GM19463 (cell line): ENCODE measurements around the gene PTPRH.
"Not testable (repeated sequence)": the region's sequence is repeated elsewhere in the genome, so short reads cannot be mapped to it uniquely, and the experiment has no call there.

Experiments used
- ATAC-seq: cut with Tn5 transposase; IDR thresholded peaks from one replicate; pipeline ENCODE4 v1.9.1; 2021; ENCODE audit warnings: mild to moderate bottlenecking, moderate library complexity; ENCODE audit not compliant: unreplicated experiment

The PTPRH gene

DNA sequence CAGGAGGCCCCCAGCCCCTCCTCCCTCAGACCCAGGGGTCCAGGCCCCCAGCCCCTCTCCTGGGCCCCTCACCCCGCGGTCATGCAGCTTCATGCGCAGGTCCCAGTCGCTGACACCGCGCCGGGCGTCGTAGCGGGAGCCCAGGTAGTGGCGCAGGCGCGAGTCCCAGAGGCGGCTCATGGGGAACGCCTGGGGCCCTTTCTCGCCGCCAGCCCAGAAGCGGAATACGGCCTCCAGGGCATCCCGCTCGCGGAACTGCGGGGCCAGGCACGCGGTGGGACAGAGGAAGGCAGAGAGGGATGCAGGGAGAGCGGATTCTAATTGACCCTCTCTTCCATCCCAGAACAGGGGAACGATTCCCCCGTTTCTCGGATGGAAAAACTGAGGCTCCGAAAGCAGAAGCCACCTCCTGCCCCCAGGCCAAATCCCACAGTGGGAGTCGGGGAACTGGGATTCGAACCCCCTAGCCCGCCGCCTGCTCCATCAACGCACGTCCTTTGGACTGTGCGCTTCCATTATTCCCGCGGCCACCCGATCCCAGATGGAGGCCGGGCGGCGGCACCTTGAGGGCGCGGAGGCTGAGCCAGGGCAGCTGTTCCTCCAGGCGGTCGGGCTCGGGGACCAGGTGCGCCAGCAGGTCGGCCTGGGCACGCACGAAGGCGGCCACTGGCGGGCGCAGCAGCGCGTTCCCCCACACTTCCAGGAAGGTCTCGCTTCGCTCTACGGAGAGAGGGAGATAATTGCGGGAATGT is 47.6 kb downstream of the PTPRH start:
- no peak for ATAC-seq

DNA sequence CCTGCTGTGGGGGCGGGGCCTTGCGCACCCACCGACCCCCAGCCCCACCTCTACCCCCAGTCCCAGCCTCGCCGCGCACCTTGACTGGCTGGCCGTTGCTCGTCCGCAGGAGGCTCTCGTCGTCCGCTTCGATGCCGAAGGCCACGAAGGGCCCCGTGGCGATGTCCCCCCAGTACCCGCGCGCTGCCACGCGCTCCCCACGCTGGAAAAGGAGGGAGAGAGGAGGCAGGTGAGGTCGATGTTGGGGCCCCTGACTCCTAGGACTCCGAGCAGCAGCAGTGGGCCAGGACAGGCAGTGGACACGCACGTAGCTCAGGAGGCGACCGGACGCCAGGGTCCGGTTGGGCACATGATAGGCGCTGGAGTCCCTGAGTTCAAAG is 48.3 kb downstream of the PTPRH start:
- ATAC-seq: peak; percentile 17

DNA sequence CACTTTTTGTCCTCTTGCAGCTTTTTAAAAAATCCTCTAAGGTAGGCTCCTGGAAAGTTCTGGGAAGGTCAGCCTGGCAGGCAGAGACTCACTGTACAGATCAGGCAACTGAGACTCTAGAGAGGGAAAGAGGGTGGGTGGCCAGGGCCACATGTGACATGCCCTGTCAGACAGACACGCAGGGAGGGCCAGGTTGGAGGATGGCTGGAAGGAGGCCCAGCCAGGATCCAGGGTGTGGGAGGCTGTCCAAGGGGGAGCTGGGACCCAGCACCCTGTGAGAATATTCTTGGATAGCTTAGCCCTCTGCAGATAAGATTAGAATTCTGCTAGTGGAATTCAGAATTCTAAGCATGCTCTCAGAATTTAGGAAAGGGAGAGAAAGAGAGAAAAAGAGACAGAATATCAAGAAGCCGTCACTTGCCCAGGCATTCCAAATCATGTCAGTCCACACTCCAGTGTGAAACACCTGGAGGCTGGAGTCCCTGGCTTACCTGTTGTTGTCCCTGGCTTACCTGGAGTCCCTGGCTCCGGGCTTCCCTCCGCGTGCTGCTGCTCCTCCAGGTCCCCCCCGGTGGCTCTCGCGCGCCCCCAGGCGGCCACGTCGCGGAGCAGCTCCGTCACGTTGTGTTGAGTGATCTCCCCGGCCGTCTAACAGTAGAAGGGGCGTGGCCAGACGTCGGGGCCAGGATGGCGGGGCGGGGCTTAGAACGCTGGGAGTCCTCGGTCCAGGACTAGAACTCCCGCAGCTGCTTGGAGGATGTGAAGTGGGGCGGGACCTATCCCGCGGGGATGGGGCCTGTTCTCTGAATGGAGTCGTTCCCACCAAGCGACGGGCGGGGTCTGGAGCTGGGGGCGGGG is 48.9 kb downstream of the PTPRH start:
- ATAC-seq: peak; percentile 68

DNA sequence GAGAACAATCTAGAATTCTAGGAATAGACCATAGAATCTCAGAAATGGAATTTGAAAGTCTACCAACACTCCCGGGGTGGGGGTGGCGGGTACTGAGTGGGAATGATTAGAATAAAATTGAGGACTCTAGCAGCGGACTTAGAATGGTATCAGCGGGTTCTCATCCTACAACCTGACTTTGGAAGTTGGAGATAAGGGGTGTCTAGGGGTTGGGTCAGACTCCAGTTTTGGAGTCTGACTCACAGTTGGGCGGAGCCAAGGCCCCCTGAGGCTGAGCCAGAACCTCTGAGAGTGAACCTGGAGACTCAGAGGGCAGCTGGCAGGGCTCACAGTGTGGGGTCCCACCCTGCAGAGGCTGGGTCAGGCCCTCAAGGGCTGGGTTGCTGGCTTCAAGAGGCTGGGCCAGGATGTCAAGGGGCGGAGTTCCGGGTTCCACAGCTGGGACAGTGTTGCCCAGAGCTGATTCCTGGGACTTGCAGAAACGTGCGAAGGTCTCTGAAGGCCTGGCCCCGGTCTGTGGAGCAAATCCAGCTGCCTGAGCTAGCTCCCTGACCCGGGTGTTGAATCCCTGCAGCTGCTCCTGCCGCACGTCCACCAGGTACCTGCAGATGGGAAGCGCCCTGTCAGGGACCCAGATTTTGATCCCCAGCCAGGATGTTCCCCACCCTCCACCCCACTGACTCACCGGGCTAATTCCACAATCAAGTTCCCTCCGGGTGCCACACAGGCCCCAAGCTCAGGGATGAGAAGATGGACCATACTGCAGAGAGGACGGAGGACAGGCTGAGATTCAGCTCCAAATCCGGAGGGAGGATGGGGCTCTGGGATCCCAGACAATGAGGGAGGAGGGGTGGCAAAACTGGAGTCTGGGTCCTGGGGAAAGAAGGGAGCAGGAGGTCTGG is 50.2 kb downstream of the PTPRH start:
- no peak for ATAC-seq

DNA sequence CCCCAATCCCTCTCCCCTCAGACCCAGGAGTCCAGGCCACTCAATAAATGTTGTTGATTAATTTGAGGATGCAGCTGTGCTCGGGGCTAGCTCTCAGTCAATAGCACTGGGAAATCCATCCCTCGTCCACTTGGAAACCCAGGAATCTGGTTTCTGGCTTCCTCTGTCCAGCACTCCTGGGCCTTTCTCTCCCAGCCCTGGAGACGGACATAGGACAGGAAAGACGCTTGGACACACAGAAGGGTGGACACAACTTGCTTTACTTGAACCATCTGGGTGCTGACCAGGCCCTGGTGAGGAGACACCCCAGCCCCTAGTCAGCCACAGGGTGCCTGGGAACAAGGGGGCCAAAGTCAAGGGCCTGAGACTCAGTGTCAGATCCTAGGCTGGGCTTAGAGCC is 50.9 kb downstream of the PTPRH start:
- ATAC-seq: no peak

DNA sequence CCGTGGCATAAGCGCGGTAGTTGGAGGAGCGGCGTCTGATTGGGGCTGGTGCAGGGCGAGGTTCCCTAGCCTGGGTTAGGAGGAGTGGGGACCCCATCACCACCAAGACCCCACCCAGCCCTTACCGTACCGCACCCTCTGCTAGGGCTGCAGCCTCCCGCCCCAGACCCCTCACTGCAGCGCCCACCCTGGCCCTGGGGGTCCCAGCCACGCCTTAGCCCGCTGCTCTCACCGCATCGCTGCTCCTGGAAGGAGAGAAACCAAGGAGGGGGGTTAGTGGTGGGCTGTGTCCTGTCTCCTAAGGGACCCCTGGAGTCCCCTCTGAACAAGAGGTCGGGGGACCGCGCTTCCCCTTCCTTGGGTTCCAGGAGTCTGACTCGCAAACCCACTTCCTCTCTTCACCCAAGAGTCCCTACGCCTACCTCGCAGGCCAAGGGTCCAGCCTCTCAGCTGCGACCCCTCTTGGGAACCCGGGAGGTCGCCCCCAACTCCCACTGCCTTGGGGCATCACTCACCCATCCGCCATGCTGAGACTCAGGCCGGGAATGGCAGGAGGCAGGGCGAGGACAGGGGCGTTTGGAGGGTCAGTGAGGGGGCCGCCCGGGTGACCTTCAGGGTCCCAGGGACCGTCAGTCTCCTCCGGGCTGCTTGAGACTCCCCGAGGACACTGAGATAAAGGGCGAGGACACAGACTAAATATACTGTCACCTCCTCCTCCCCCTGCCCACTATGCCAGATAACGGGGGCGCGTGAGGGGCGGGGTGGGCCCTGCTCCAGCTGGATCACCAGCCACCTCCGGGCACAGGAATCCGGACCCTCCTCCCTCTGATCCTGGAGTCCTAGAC is 52.0 kb downstream of the PTPRH start, which contains the start of gene TNNI3:
Gene TNNI3 (minus strand): TSS at position 669 of the 845 bp plus-strand sequence. CDS start 143 bp downstream, at position 526.
- no peak for ATAC-seq

DNA sequence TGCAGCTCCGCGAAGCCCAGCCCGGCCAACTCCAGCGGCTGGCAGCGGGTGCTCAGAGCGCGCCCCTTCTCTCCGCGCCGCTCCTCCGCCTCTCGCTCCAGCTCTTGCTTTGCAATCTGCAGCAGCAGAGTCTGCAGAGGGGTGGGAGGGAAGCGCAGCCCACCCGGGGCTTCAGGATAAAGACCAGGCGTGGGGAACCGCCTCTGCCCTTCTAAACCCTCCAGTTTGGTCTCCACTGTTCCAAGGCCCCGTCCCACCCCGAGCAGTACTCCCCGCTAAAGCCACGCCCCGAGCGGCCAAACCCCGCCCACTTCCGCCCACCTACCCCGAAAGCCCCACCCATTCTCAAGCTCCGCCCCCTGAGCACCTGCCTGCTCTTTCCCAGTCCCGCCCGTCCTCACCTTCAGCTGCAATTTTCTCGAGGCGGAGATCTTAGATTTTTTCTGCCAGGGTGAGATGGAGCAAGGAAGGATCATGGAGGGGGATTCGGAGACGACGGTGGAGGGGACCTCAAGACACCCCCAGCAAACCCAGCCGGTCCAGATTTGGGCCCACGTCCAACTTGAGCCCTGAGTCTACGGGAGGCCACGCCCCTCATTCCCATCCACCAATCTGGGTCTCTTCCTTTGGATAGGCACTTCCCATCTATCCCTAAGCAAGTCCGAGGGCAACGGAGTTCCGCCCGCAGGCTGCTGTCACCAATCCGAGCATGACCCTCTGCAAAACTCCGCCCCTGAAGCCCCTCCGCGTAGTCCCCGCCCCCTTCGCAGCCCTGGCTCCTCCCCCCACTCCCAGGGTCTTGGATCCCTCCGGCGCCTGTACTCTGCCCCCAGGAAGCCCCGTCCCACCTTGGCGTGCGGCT is 52.9 kb downstream of the PTPRH start:
- ATAC-seq: no peak

DNA sequence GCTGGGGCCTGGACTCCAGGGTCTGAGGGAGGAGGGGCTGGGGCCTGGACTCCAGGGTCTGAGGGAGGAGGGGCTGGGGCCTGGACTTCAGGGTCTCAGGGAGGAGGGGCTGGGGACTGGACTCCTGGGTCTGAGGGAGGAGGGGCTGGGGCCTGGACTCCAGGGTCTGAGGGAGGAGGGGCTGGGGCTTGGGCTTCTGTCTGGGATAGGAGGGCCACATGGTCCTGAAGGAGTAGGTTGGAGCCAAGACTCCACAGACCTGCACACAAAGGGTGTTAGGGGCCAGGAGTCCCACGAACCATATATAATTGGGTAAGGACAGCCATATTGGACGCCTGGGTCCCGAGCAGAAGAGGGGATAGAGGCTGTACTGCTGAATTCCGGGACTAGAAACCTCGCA is 53.5 kb downstream of the PTPRH start:
- not testable (repeated sequence) for ATAC-seq

DNA sequence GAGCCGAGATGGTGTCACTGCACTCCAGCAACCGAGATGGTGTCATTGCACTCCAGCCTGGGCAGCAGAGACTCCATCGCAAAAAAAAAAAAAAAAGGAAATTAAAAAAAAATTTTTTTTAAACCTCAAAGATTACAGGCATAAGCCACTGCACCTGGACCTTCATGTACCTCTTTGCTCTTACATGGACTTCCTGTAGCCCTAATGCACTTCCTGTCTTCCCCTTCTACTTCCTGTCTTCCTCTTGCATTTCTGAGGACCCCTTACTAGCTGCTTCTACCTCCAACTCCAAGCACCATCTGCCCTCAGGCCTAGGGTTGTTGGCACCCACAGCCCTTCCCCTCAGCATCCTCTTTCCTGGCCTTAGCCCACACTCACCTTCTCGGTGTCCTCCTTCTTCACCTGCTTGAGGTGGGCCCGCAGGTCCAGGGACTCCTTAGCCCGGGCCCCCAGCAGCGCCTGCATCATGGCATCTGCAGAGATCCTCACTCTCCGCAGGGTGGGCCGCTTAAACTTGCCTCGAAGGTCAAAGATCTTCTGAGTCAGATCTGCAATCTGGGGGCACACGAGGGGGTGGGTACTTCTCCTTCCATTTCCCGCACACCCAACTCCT is 55.5 kb downstream of the PTPRH start:
- no peak for ATAC-seq

DNA sequence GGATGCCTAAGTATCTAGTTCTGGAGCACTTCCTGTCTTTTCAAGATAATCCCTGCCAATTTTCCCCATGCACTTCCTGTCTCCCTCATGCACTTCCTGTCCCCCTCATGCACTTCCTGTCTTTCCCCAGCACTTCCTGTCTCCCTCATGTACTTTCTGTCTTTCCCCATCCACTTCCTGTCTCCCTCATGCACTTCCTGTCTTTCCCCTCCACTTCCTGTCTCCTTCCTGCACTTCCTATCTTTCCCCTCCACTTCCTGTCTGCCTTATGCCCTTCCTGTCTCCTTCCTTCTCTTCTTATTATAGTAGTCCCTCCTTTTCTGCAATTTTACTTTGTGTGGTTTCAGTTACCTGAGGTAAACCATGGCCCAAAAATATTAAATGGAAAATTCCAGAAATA is 57.3 kb downstream of the PTPRH start:
- no peak for ATAC-seq

DNA sequence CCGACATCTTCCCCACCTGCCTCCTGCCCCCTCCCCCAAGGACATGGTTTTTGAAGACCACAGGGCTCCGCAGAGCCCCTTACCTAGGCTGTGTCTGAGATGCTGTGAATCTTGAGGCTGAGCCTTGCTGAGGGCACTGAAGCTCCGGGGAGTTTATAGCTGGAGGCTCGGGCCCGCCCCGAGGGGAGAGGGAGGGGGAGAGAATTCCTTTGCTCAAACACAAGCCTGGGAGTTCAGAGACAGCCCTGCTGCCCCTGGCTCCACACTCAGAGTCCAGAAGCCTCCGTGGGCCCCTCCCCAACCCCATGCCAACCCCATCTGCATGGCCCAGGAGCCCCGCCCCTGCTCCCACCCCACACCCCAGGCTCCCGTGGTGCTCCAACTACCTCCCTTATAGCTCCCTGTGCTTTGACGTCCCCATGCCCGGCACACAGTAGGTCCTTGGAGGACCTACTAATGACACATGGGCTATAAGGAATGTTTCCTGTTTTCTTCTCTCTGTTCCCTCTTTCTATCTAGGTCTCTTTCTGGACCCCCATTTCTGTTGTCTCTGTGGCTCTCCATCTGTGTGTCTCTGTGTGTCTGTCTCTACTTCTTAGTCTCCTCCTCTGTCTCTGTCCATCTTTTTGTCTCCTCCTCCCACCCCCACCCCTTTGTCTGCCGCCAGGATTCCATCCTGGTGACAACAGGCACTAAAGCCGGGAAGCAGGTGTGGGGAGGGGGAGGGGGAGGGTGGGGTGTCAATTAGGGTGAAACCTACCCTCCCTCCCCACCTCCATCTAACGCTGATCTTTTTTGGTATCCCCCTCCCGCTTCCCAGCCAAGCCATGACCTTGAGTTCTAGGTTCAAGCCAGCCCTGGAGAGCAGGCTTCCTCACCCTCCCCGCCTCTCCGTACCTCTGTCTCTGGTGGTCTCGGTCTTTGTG is 60.0 kb downstream of the PTPRH start, which contains the start of gene TNNT1:
Gene TNNT1 (minus strand): TSS at position 129 of the 926 bp plus-strand sequence. CDS start 2,049 bp downstream, outside the sequence.
- ATAC-seq: no peak

DNA sequence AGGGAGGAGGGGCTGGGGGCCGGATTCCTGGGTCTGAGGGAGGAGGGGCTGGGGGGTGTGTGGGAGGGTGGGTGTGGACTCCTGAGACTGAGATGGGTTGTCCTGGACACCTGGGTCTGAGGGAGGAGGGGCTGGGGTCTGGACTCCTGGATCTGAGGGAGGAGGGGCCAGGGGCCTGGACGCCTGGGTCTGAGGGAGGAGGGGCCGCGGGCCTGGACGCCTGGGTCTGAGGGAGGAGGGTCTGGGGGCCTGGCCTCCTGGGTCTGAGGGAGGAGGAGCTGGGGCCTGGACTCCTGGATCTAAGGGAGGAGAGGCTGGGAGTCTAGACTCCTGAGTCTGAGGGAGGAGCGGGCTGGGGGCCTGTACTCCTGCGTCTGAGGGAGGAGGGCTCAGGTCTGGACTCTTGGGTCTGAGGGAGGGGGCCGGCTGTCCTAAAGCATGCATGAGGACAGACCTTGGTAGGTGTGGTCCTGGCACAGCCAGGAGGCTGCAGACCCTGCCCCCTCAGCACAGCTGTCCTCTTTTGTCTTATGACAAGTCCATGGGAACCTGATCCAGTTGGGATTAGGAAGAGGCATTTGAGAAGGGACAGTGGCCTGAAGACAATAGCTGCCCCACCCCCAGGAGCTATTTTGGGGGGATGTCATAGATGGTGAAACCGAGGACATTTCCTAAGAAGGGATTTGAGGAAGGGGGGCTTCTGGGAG is 61.6 kb downstream of the PTPRH start:
- ATAC-seq: no peak

DNA sequence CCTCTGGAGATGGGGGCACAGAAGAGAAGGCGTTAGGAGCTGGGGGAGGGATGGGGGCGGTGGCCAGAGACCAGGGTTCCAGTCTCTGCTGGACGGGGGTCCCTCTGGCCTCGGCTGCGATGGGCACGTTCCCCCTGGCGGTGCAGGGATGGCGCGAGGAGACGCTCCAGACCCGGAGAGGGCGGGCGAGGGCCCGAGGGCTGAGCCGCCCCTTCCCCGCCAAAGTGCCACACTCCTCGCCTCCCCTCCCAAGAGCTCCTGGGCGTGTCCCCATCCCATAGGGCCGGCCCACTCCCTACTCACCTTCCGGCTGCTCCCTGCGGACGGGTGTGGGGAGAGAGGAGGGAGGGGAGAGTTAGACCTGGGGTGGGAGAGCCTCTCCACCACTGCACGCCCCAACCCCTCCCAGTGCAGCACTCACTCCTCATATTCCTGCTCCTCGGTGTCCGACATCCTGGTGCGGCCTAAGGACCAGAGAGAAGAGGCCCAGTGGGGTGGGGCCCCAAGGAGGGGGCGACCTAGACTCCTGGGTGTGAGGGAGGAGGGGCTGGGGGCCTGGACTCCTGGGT is 62.5 kb downstream of the PTPRH start:
- ATAC-seq: no peak

DNA sequence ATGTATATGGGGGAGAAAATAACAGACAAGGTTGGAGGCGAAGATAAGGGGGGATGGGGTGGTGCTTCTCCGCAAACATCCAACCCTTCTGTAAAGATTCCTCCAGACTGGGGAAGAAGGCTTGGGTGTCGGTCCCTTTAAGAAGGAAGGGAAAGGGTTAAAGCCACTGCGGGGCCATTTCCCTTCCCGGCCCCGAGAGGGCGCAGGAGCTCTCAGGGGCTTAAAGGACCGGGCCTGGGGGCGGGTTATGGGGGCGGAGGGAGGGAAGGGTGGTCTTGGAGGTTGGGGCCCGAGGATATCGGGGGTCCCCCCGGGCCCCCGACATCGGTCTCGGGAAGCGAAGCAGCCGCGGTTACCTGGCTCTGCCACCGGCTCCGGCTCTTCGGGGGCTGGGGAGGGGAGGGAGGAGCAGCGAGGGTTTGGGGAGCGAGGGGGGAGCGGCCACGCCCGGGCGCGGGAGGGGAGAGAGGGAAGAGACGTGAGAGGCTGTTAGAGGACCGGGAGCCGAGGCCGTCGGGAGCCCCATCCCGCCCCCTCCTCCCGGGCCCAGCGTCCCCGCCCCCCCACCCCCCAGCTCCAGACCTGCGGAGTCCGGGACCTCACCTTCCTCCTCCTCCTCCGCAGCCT is 63.1 kb downstream of the PTPRH start:
- ATAC-seq: no peak

DNA sequence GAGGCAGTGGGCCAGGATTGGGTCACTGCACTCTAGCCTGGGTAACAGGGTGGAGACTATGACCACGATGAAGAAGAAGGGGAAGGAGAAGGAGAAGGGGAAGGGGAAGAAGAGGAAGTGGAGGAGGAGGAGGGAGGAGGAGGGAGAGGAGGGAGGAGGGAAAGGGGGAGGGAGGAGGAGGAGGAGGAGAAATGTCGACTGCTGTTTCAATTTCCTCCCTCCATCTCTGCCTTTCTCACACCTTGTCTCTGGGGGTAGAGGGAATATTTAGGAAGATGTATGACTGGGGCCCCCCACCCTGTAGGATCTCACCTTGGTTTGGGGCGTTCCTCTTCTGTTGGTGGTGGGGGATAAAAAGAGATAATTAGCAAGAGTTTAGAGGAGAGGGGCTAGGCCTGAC is 64.1 kb downstream of the PTPRH start:
- ATAC-seq: no peak

DNA sequence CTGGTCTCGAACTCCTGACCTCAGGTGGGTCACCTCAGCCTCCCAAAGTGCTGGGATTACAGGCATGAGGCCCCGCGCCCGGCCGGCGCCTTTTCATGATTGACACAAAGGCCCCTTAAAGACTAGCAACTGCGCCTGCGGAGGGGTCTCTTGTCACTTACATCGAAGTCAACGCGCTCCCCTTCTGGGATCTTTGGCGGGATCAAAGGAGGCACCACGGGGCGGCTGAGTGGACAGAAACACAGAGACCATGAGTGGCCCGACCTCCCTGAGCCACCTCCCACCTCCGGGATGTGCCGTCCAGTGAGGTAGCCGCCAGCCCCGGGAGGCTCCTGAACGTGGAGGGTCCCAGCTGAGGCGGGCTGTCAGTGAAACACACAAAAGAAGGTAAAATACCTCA is 67.6 kb downstream of the PTPRH start:
- ATAC-seq: no peak
